Stimulated activated CD8-positive, alpha-beta memory T cell treated with anti-CD3 and anti-CD28 coated beads, Interleukin-12 subunit alpha, Interleukin-12 subunit beta, amount 100 ng/mL, for 1 hour (primary cell): Measurements from ENCODE around the gene COP1.

Experiments used
- DNase-seq: peaks from one replicate; pipeline ENCODE4 v3.0.0-alpha.2; 2020; ENCODE audit warnings: low read depth

COP1 gene

GRCh38 chr1:176199707-176200106 lies 7.4 kb downstream of the COP1 start:
- DNase-seq = no peak

GRCh38 chr1:176198413-176198812 lies 8.7 kb downstream of the COP1 start:
- DNase-seq = no peak

GRCh38 chr1:176196728-176197127 lies 10.4 kb downstream of the COP1 start:
- no peak for DNase-seq

GRCh38 chr1:176195547-176195946 lies 11.5 kb downstream of the COP1 start:
- no peak for DNase-seq

GRCh38 chr1:176193663-176194062 lies 13.4 kb downstream of the COP1 start:
- DNase-seq = no peak

GRCh38 chr1:176193023-176193422 lies 14.1 kb downstream of the COP1 start:
- DNase-seq = no peak

GRCh38 chr1:176188604-176189003 lies 18.5 kb downstream of the COP1 start:
- no peak for DNase-seq

GRCh38 chr1:176187001-176187400 lies 20.1 kb downstream of the COP1 start:
- no peak for DNase-seq

- DNase-seq = no peak
These were observed 23.5 kb downstream of the COP1 start for GRCh38 chr1:176183618-176184017.

- no peak for DNase-seq
These were observed 28.8 kb downstream of the COP1 start for GRCh38 chr1:176178316-176178715.

GRCh38 chr1:176177764-176178163 lies 29.3 kb downstream of the COP1 start:
- no peak for DNase-seq

GRCh38 chr1:176174108-176174507 lies 33.0 kb downstream of the COP1 start:
- DNase-seq = no peak

GRCh38 chr1:176172215-176172614 lies 34.9 kb downstream of the COP1 start:
- no peak for DNase-seq

GRCh38 chr1:176167210-176167609 lies 39.9 kb downstream of the COP1 start:
- DNase-seq = no peak

GRCh38 chr1:176165573-176165972 lies 41.5 kb downstream of the COP1 start:
- no peak for DNase-seq

- DNase-seq = no peak
These were observed 42.9 kb downstream of the COP1 start for GRCh38 chr1:176164014-176164678.

GRCh38 chr1:176159993-176160392 lies 47.1 kb downstream of the COP1 start:
- DNase-seq = no peak

- no peak for DNase-seq
These were observed 49.1 kb downstream of the COP1 start for GRCh38 chr1:176157995-176158394.

- no peak for DNase-seq
These were observed 56.9 kb downstream of the COP1 start for GRCh38 chr1:176149939-176150807.

- DNase-seq = no peak
These were observed 62.6 kb downstream of the COP1 start for GRCh38 chr1:176144526-176144925.

- no peak for DNase-seq
These were observed 64.1 kb downstream of the COP1 start for GRCh38 chr1:176142973-176143372.

GRCh38 chr1:176141449-176141848 lies 65.6 kb downstream of the COP1 start:
- no peak for DNase-seq

GRCh38 chr1:176136891-176137290 lies 70.2 kb downstream of the COP1 start:
- DNase-seq = no peak

GRCh38 chr1:176134666-176135065 lies 72.4 kb downstream of the COP1 start:
- no peak for DNase-seq
